OCI-LY3 (cell line): ENCODE data around the gene MRPS18B.
A peak's percentile ranks its signal among the peaks of the same experiment; 100 is the strongest.

Experiments used
- H2AFZ ChIP-seq: fragments of 200-600, 300-600 bp; shearing (Covaris generic); 2 replicates; pipeline ENCODE4 v1.6.0; 2014; ENCODE audit warnings: antibody characterized with exemption, low read depth, low read length
- H3K27ac ChIP-seq: fragments of 200-600, 300-600 bp; sonication (generic); 2 replicates; pipeline ENCODE4 v1.5.1; 2014; ENCODE audit warnings: mild to moderate bottlenecking, low read length, moderate library complexity, mixed read lengths
- H3K27me3 ChIP-seq: fragments of 200-600, 300-600 bp; sonication (generic); 2 replicates; pipeline ENCODE4 v1.6.1; 2014; ENCODE audit warnings: low read depth, low read length, mixed read lengths
- H3K36me3 ChIP-seq: fragments of 200-600, 300-600 bp; sonication (generic); replicated peaks from 2 replicates; pipeline ENCODE3; 2014; ENCODE audit warnings: low read depth, low read length, mixed read lengths
- H3K4me1 ChIP-seq: fragments of 300-600, 200-600 bp; sonication (generic); 2 replicates; pipeline ENCODE4 v1.6.1; 2014; ENCODE audit warnings: low read length, mixed read lengths
- H3K4me2 ChIP-seq: fragments of 200-600, 300-600 bp; sonication (generic); 2 replicates; pipeline ENCODE4 v1.6.1; 2014; ENCODE audit warnings: low read length, mixed read lengths
- H3K4me3 ChIP-seq: fragments of 300-600, 200-600 bp; sonication (generic); 2 replicates; pipeline ENCODE4 v1.5.1; 2014; ENCODE audit warnings: antibody characterized with exemption, mild to moderate bottlenecking, low read length, moderate library complexity
- H3K79me2 ChIP-seq: fragments of 300-600, 200-600 bp; shearing (Covaris generic); 2 replicates; pipeline ENCODE4 v1.6.1; 2014; ENCODE audit warnings: mild to moderate bottlenecking, low read length, mixed read lengths
- H3K9ac ChIP-seq: fragments of 300-600, 200-600 bp; shearing (Covaris generic); 2 replicates; pipeline ENCODE4 v1.6.0; 2014; ENCODE audit warnings: mild to moderate bottlenecking, low read length, moderate library complexity
- H3K9me3 ChIP-seq: fragments of 200-600, 300-600 bp; shearing (Covaris generic); 2 replicates; pipeline ENCODE4 v1.6.1; 2014; ENCODE audit warnings: low read length, mixed read lengths; ENCODE audit not compliant: insufficient read depth
- H4K20me1 ChIP-seq: fragments of 200-600, 300-600 bp; sonication (generic); 2 replicates; pipeline ENCODE4 v1.6.1; 2016; ENCODE audit warnings: low read length, mixed read lengths; ENCODE audit not compliant: insufficient read depth
- EZH2phosphoT487 ChIP-seq: fragments of 200-600 bp; shearing (Covaris generic); IDR thresholded peaks from 2 replicates; pipeline ENCODE4 v1.6.1; 2018; ENCODE audit warnings: antibody characterized with exemption, mixed run types, low read depth
- TF ChIP-seq, protein P1 (sequence below): fragments of 200-600, 300-600 bp; sonication (generic); IDR thresholded peaks from 2 replicates; pipeline ENCODE4 v1.5.1; 2014; ENCODE audit warnings: antibody characterized with exemption, low read length, low read depth

MRPS18B gene

DNA sequence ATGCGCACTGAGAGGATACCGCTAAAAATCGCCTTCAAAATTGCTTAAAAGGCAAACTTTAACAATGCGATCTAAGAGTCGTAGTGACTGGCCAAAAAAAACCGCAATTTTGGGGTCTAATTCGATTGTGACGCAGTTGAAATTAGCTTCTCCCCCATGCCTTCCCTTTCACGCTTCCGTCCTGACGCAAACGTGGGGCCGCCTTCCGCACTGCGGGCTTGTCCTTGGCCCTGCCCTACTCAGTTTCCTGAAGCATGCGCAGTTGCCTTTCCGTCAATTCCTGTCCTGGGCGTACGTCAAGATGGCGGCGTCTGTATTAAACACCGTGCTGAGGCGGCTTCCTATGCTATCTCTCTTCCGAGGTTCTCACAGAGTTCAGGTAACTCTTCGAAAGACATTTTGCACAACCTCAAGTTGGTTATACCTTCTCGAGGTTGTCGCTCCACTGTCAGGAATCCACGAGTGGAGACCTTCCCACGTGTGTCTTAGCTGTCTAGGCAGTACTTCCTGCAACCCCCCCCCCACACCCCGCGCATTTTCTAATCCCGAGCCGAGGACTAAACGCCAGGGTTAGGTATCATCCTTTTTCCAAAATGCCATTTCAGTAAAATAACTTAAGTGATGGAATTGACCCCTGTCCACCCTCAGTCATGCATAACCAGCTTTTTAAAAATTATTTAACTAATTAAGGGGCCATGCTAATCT, at the start of gene MRPS18B:
Gene MRPS18B, plus strand, starts transcription at position 276 of the 705 bp plus-strand sequence. Its CDS starts 26 bp downstream, at position 302.
- no peaks in the 10 kb centered on the region for H3K27me3 ChIP-seq
- H3K9me3 ChIP-seq = no peaks in the 10 kb centered on the region
- H3K27ac ChIP-seq = peak within 1 kb of the TSS; percentile 91
- TF ChIP-seq EZH2phosphoT487 = no peak
- TF ChIP-seq, protein P1, sequence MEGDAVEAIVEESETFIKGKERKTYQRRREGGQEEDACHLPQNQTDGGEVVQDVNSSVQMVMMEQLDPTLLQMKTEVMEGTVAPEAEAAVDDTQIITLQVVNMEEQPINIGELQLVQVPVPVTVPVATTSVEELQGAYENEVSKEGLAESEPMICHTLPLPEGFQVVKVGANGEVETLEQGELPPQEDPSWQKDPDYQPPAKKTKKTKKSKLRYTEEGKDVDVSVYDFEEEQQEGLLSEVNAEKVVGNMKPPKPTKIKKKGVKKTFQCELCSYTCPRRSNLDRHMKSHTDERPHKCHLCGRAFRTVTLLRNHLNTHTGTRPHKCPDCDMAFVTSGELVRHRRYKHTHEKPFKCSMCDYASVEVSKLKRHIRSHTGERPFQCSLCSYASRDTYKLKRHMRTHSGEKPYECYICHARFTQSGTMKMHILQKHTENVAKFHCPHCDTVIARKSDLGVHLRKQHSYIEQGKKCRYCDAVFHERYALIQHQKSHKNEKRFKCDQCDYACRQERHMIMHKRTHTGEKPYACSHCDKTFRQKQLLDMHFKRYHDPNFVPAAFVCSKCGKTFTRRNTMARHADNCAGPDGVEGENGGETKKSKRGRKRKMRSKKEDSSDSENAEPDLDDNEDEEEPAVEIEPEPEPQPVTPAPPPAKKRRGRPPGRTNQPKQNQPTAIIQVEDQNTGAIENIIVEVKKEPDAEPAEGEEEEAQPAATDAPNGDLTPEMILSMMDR = no peak
- peak within 1 kb of the TSS; percentile 100 for H3K9ac ChIP-seq
- H3K4me2 ChIP-seq = peak within 1 kb of the TSS; percentile 99
- peaks cover 45% of the 10 kb centered on the region for H3K36me3 ChIP-seq
- H4K20me1 ChIP-seq = peaks cover 17% of the 10 kb centered on the region
- H3K79me2 ChIP-seq = peaks cover 65% of the 10 kb centered on the region
- peak within 1 kb of the TSS; percentile 95 for H3K4me3 ChIP-seq
- peaks cover 27% of the 10 kb centered on the region for H3K4me1 ChIP-seq
- H2AFZ ChIP-seq = 0 out of 2 replicates have a peak within 1 kb of the TSS, but pooled peaks have one; percentile 60

DNA sequence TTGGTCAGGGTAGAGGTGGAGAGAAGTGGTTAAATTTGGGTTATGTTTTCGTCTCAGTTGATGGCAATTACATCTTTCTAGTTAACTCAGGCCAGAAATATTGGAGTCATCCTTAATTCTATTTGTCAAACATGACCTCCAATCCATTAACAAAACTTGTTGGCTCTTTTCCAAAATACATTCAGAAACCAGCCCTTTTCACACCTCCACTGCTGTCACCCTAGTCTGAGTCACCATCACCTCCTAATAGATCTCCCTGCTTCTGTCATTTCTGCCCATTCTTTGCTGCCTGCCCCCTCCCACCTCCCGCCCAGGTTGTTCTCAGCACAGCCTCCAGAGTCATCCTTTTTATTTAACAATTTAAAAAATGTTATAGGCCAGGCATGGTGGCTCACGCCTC, 49.4 kb upstream of the MRPS18B start:
- H3K27me3 ChIP-seq = no peaks in the 10 kb centered on the region
- H3K4me1 ChIP-seq = peaks cover 18% of the 10 kb centered on the region
- TF ChIP-seq, protein P1 = no peak
- TF ChIP-seq EZH2phosphoT487 = no peak
- no peak overlapping the region for H3K4me3 ChIP-seq
- no peak overlapping the region for H3K9ac ChIP-seq
- H3K4me2 ChIP-seq = no peak overlapping the region
- H3K9me3 ChIP-seq = no peaks in the 10 kb centered on the region
- peaks cover 17% of the 10 kb centered on the region for H4K20me1 ChIP-seq
- H2AFZ ChIP-seq = no peak overlapping the region
- no peaks in the 10 kb centered on the region for H3K36me3 ChIP-seq
- peaks cover 19% of the 10 kb centered on the region for H3K79me2 ChIP-seq
- H3K27ac ChIP-seq = no peak overlapping the region

DNA sequence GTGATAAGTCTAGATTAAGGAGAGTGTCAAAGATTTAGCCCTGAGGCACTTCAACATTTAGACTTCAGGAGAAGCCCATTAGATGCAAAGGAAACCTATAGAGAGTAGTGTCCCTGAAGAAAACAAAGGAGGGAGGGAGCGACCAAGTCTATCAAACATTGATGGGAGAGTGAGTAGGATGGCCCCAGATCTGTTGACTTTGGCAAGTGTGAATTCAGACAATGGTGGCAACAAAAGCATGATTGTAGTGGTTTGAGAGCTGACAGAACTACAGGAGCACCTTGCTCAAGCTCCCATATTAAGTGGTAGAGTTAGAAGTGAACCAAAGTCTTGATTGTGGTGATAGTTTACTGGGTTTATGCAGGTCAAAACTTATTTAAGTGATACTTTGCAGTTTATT, 47.4 kb upstream of the MRPS18B start:
- H4K20me1 ChIP-seq = peaks cover 31% of the 10 kb centered on the region
- H3K4me2 ChIP-seq = peak overlapping the region; percentile 87
- H3K9ac ChIP-seq = peak overlapping the region; percentile 65
- no peaks in the 10 kb centered on the region for H3K9me3 ChIP-seq
- H3K27me3 ChIP-seq = no peaks in the 10 kb centered on the region
- TF ChIP-seq EZH2phosphoT487 = no peak
- TF ChIP-seq, protein P1 = no peak
- no peak overlapping the region for H3K27ac ChIP-seq
- H2AFZ ChIP-seq = 0 out of 2 replicates have a peak overlapping the region, but pooled peaks have one; percentile 87
- peaks cover 20% of the 10 kb centered on the region for H3K4me1 ChIP-seq
- peak overlapping the region; percentile 99 for H3K4me3 ChIP-seq
- peaks cover 40% of the 10 kb centered on the region for H3K79me2 ChIP-seq
- H3K36me3 ChIP-seq = no peaks in the 10 kb centered on the region

DNA sequence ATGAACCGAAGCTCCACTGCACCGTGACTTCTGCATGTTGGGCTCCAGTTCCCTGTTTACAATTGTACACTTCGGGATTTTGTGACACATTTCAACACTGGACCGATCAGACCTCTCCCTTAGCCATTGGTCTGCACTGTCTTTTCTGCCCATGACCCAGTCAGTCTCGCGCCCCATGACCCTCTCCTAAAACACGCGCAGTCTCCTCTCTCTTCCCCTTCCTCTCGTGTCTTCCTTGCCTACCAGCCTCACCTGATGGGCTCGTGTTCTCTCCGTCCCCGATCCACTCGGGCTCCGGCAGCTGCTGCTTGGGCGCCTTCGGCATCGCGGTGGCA, 46.9 kb upstream of the MRPS18B start:
- Histone ChIP-seq H3K79me2 (peaks cover 44% of the 10 kb centered on the region), H3K4me2 (peak overlapping the region; percentile 87), H3K27me3 (no peaks in the 10 kb centered on the region), H3K9ac (peak overlapping the region; percentile 65), H3K4me1 (peaks cover 20% of the 10 kb centered on the region), H3K9me3 (no peaks in the 10 kb centered on the region), H2AFZ (peak overlapping the region; percentile 87), H3K36me3 (no peaks in the 10 kb centered on the region), H4K20me1 (peaks cover 31% of the 10 kb centered on the region), H3K4me3 (peak overlapping the region; percentile 99), H3K27ac (no peak overlapping the region)
- no peak for TF ChIP-seq EZH2phosphoT487
- TF ChIP-seq, protein P1 = no peak
